ENCODE results near the gene UBE2E3. TPM values are rescaled to one million over a fixed set of nuclear protein-coding genes. Genes with fewer than 3 reads are reported as not detected.

The UBE2E3 gene
- total RNA-seq, 2 experiments from 2014 or later = 26.7 to 29.4 TPM

- intact Hi-C loops (cut with micrococcal nuclease) = no loop called here
- ATAC-seq (no peak), DNase-seq (no peak)
- H3K4me3 Mint-ChIP-seq = no peak overlapping the region
- CTCF ChIA-PET = interaction anchor here (1.0 kb wide), 1 partner anchor 643 kb away, joined by 3 read pairs; no protein-coding TSS in a partner anchor
- H3K9me3 Mint-ChIP-seq = no peaks in the 10 kb centered on the region
- H3K4me1 Mint-ChIP-seq (ENCODE audit: low read depth) = peaks cover 9% of the 10 kb centered on the region
- no peaks in the 10 kb centered on the region for H3K36me3 Mint-ChIP-seq (ENCODE audit: low read depth)
- no peak overlapping the region for H3K27ac Mint-ChIP-seq
- TF ChIP-seq, protein P1, sequence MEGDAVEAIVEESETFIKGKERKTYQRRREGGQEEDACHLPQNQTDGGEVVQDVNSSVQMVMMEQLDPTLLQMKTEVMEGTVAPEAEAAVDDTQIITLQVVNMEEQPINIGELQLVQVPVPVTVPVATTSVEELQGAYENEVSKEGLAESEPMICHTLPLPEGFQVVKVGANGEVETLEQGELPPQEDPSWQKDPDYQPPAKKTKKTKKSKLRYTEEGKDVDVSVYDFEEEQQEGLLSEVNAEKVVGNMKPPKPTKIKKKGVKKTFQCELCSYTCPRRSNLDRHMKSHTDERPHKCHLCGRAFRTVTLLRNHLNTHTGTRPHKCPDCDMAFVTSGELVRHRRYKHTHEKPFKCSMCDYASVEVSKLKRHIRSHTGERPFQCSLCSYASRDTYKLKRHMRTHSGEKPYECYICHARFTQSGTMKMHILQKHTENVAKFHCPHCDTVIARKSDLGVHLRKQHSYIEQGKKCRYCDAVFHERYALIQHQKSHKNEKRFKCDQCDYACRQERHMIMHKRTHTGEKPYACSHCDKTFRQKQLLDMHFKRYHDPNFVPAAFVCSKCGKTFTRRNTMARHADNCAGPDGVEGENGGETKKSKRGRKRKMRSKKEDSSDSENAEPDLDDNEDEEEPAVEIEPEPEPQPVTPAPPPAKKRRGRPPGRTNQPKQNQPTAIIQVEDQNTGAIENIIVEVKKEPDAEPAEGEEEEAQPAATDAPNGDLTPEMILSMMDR (IDR thresholded peaks at IDR 0.05) = no peak
- POLR2A ChIA-PET = no interaction called here
- H3K27me3 Mint-ChIP-seq = no peaks in the 10 kb centered on the region
These were observed 92.3 kb downstream of the UBE2E3 start for GRCh38 chr2:181072486-181073235.

DNA sequence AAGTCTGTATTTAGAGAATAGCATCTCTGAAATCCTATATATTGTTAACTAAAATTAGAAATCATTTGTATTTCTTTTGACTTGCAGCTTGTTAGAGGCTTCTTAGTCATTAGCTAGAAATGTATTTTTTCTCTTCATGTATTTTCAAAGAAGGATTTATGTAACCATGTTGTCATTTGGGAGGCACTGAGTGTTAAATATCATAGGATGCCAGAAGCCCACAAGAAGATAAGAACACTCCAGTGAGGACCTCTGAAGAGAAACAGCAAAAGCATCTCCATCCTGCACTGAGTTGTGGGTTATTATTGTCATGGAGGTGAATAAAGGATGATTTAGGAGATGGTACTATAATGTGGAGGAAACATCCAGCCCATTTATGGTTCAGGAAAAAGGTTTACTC is 93.5 kb downstream of the UBE2E3 start:
- DNase-seq = no peak
- ChIA-PET CTCF (interaction anchor here (1.0 kb wide), 1 partner anchor 641 kb away, joined by 3 read pairs; no protein-coding TSS in a partner anchor), POLR2A (no interaction called here)
- Mint-ChIP-seq H3K36me3 (ENCODE audit: low read depth) (no peaks in the 10 kb centered on the region), H3K27me3 (no peaks in the 10 kb centered on the region), H3K4me1 (ENCODE audit: low read depth) (peaks cover 9% of the 10 kb centered on the region), H3K9me3 (no peaks in the 10 kb centered on the region), H3K27ac (no peak overlapping the region), H3K4me3 (no peak overlapping the region)
- intact Hi-C loops (cut with micrococcal nuclease) = no loop called here
- no peak for ATAC-seq
- TF ChIP-seq, protein P1 (IDR thresholded peaks at IDR 0.05) = no peak

- ChIA-PET CTCF (no interaction called here), POLR2A (no interaction called here)
- DNase-seq (no peak), ATAC-seq (no peak)
- H3K27ac Mint-ChIP-seq = no peak overlapping the region
- intact Hi-C loops (cut with micrococcal nuclease) = no loop called here
- H3K4me3 Mint-ChIP-seq = no peak overlapping the region
- peaks cover 9% of the 10 kb centered on the region for H3K4me1 Mint-ChIP-seq (ENCODE audit: low read depth)
- TF ChIP-seq, protein P1 (IDR thresholded peaks at IDR 0.05) = no peak
- H3K36me3 Mint-ChIP-seq (ENCODE audit: low read depth) = no peaks in the 10 kb centered on the region
- no peaks in the 10 kb centered on the region for H3K9me3 Mint-ChIP-seq
- no peaks in the 10 kb centered on the region for H3K27me3 Mint-ChIP-seq
These were observed 94.1 kb downstream of the UBE2E3 start for GRCh38 chr2:181074457-181074856.

DNA sequence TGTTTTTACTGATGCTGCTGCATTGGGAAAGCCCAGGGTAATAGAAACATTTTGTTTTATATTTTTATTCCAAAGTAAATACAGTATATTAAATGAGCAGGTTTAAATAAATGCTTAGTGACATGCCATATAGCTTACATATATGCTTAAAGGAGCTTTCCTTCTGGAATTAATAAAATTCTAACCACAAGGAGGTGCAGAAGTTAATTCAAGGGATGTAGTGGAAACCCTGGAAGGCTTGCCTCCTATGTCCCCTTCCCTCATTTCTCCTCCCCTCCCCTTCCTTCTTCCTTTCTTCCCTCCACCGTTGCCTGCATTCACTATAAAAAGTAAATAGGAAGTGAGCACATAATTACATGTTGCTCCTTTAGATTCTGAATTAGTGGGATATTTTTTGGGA is 96.3 kb downstream of the UBE2E3 start:
- DNase-seq = no peak

More for the DNA sequence above, 96.3 kb downstream of the UBE2E3 start:
- H3K27ac Mint-ChIP-seq = no peak overlapping the region
- H3K4me1 Mint-ChIP-seq (ENCODE audit: low read depth) = peaks cover 9% of the 10 kb centered on the region
- ChIA-PET POLR2A (no interaction called here), CTCF (interaction anchor here (0.6 to 1.6 kb wide), 4 partner anchors 10 to 639 kb away, joined by 3 to 7 read pairs (median 4); no protein-coding TSS in a partner anchor)
- no peaks in the 10 kb centered on the region for H3K27me3 Mint-ChIP-seq
- TF ChIP-seq, protein P1 (IDR thresholded peaks at IDR 0.05) = no peak
- H3K9me3 Mint-ChIP-seq = no peaks in the 10 kb centered on the region
- ATAC-seq = no peak
- H3K36me3 Mint-ChIP-seq (ENCODE audit: low read depth) = no peaks in the 10 kb centered on the region
- no peak overlapping the region for H3K4me3 Mint-ChIP-seq
- intact Hi-C loops (cut with micrococcal nuclease) = loop anchor here (1.0 kb wide), 1 partner anchor 639 kb away; no protein-coding TSS in a partner anchor
